Gastroesophageal sphincter (tissue), 4 donors: ENCODE results near the gene HSPA12A. TPM values are rescaled to one million over a fixed set of nuclear protein-coding genes. Genes with fewer than 3 reads are reported as not detected.
A peak's percentile ranks its signal among the peaks of the same experiment; 100 is the strongest.

Experiments
- ATAC-seq: fragments of 150-250 bp; one replicate; pipeline ENCODE4 v1.9.1; 2016; ENCODE audit warnings: mild to moderate bottlenecking, moderate library complexity
- H3K27ac ChIP-seq, 4 donors: fragments of 200-600 bp; sonication (generic) in 3 of 4; 1 replicate in 3 of 4; 2 replicates in 1 of 4; pipeline ENCODE4 v1.5.1; 2016 to 2019
- H3K27me3 ChIP-seq: fragments of 200-600 bp; sonication (generic); one replicate; pipeline ENCODE4 v1.5.1; 2019
- H3K36me3 ChIP-seq, 2 donors: fragments of 200-600 bp; sonication (generic); one replicate each; pipeline ENCODE4 v1.5.1; 2019; ENCODE audit warnings: control low read depth in 1 of 2
- H3K4me1 ChIP-seq, 3 donors: fragments of 200-600 bp; sonication (generic); 1 replicate in 2 of 3; 2 replicates in 1 of 3; pipeline ENCODE4 v1.5.1; 2016 to 2019; ENCODE audit warnings: control low read depth in 2 of 3
- H3K4me3 ChIP-seq, 2 donors: fragments of 200-600 bp; sonication (generic); one replicate each; pipeline ENCODE4 v1.5.1; 2019; ENCODE audit warnings: mild to moderate bottlenecking in 1 of 2, moderate library complexity in 1 of 2
- H3K9me3 ChIP-seq, 3 donors: fragments of 200-600 bp; sonication (generic); one replicate each; pipeline ENCODE4 v1.5.1; 2017 to 2019; ENCODE audit warnings: control low read depth in 2 of 3
- CTCF ChIP-seq, 4 experiments: fragments of 200-600 bp in 2 of 4; fragments of 450-650 bp in 2 of 4; sonication (generic) in 1 of 4; IDR thresholded peaks; one replicate each; pipeline ENCODE4 v1.5.1; 2017 to 2019; ENCODE audit warnings: antibody characterized with exemption in 4 of 4, mild to moderate bottlenecking in 2 of 4, moderate library complexity in 2 of 4
- EP300 ChIP-seq: sonication (generic); formaldehyde crosslinking; IDR thresholded peaks from one replicate; pipeline ENCODE4 v1.6.1; 2017; ENCODE audit warnings: antibody characterized with exemption, mild to moderate bottlenecking
- POLR2A ChIP-seq, 2 donors: fragments of 450-650 bp; IDR thresholded peaks; one replicate each; pipeline ENCODE4 v1.6.1; 2017; ENCODE audit warnings: antibody characterized with exemption in 2 of 2, mild to moderate bottlenecking in 2 of 2, moderate library complexity in 1 of 2
- POLR2AphosphoS5 ChIP-seq: sonication (generic); formaldehyde crosslinking; IDR thresholded peaks from one replicate; pipeline ENCODE4 v1.6.1; 2017; ENCODE audit warnings: antibody characterized with exemption
- WGBS, 2 donors: methylation state at CpG; one replicate each; pipeline ENCODE4 v1.1.5; 2018; ENCODE audit warnings: low coverage in 1 of 2; 5-methylcytosine and 5-hydroxymethylcytosine counted together
- total RNA-seq, 4 donors: library from RNA; depleted of rRNA; stranded (reverse); fragments of >200 nt; gene quantifications; one replicate each; pipeline ENCODE4 v1.1.0, GENCODE V29; 2016

HSPA12A gene
- total RNA-seq, 4 donors from 2014 or later, result 12.3 to 26.3 (median 20.6) TPM

- ATAC-seq, result no peak
- H3K36me3 ChIP-seq, result no peaks in the 10 kb centered on the region
- no peaks in the 10 kb centered on the region for H3K27me3 ChIP-seq
- peaks cover 0 to 33% (median 10%) of the 10 kb centered on the region in 3 donors for H3K4me1 ChIP-seq
- peak overlapping the region in 3 of 4 donors; percentile 92 to 98 (median 96) for H3K27ac ChIP-seq
- 61% methylated on average over 4 of the region's 13 CpGs; no CpG with 5 or more reads in 1 of the 2 donors for WGBS, 2 donors
- H3K9me3 ChIP-seq, result no peaks in the 10 kb centered on the region
- peak overlapping the region; percentile 79 to 98 for H3K4me3 ChIP-seq
- TF ChIP-seq POLR2A (IDR thresholded peaks at IDR 0.05), result no peak
- TF ChIP-seq CTCF (IDR thresholded peaks at IDR 0.05), result no peak
- TF ChIP-seq EP300, result no peak
- no peak for TF ChIP-seq POLR2AphosphoS5
Measured at GRCh38 chr10:116740971-116741370, 1.4 kb downstream of the HSPA12A start.

- H3K4me1 ChIP-seq, result peaks cover 0 to 39% (median 9%) of the 10 kb centered on the region in 3 donors
- H3K27me3 ChIP-seq, result no peaks in the 10 kb centered on the region
- ATAC-seq, result no peak
- no peak overlapping the region for H3K27ac ChIP-seq
- no peaks in the 10 kb centered on the region for H3K9me3 ChIP-seq
- WGBS, 2 donors, result 76 to 82% methylated on average over 2 to 3 of the region's 5 CpGs
- no peak for TF ChIP-seq POLR2A (IDR thresholded peaks at IDR 0.05)
- H3K4me3 ChIP-seq, result no peak overlapping the region
- H3K36me3 ChIP-seq, result no peaks in the 10 kb centered on the region
Measured at GRCh38 chr10:116738339-116738738, 4.0 kb downstream of the HSPA12A start.

- H3K4me1 ChIP-seq, result peaks cover 0 to 40% (median 8%) of the 10 kb centered on the region in 3 donors
- no peak overlapping the region for H3K27ac ChIP-seq
- H3K4me3 ChIP-seq, result no peak overlapping the region
- no peaks in the 10 kb centered on the region for H3K27me3 ChIP-seq
- WGBS, 2 donors, result 78 to 86% methylated on average over 4 to 10 of the region's 16 CpGs
- TF ChIP-seq EP300 (no peak), CTCF (IDR thresholded peaks at IDR 0.05) (peak in 1 of 4 experiments; percentile 12)
- no peaks in the 10 kb centered on the region for H3K36me3 ChIP-seq
- no peak for ATAC-seq
- H3K9me3 ChIP-seq, result no peaks in the 10 kb centered on the region
Measured at GRCh38 chr10:116737627-116738327, 4.6 kb downstream of the HSPA12A start.

- no peak for ATAC-seq
- Histone ChIP-seq H3K36me3 (no peaks in the 10 kb centered on the region), H3K9me3 (no peaks in the 10 kb centered on the region), H3K27ac (no peak overlapping the region), H3K27me3 (no peaks in the 10 kb centered on the region), H3K4me3 (no peak overlapping the region), H3K4me1 (peaks cover 0 to 33% (median 7%) of the 10 kb centered on the region in 3 donors)
- TF ChIP-seq CTCF (IDR thresholded peaks at IDR 0.05) (no peak), POLR2AphosphoS5 (no peak), EP300 (no peak), POLR2A (IDR thresholded peaks at IDR 0.05) (no peak)
- 64 to 66% methylated on average over 3 to 4 of the region's 4 CpGs for WGBS, 2 donors
Measured at GRCh38 chr10:116733566-116733965, 8.8 kb downstream of the HSPA12A start.

- TF ChIP-seq POLR2A (IDR thresholded peaks at IDR 0.05), result no peak
- no peak for TF ChIP-seq CTCF (IDR thresholded peaks at IDR 0.05)
- TF ChIP-seq POLR2AphosphoS5, result no peak
- TF ChIP-seq EP300, result no peak
- no peaks in the 10 kb centered on the region for H3K9me3 ChIP-seq
- H3K4me3 ChIP-seq, result no peak overlapping the region
- H3K4me1 ChIP-seq, result peaks cover 0 to 31% (median 7%) of the 10 kb centered on the region in 3 donors
- H3K36me3 ChIP-seq, result no peaks in the 10 kb centered on the region
- ATAC-seq, result no peak
- 42 to 58% methylated on average over 3 to 8 of the region's 8 CpGs for WGBS, 2 donors
- H3K27ac ChIP-seq, result peak overlapping the region in 3 of 4 donors; percentile 11 to 38 (median 19)
- H3K27me3 ChIP-seq, result no peaks in the 10 kb centered on the region
Measured at GRCh38 chr10:116732573-116732972, 9.8 kb downstream of the HSPA12A start.
